Measurements from ENCODE around the gene DOK7. TPM values are rescaled to one million over a fixed set of nuclear protein-coding genes. Genes with fewer than 3 reads are reported as not detected.

DOK7 gene
- total RNA-seq, 1 donor from 2014 or later = 35.5 TPM

GRCh38 chr4:3440979-3441500 lies 22.1 kb upstream of the DOK7 start:
- ATAC-seq (no peak), DNase-seq (peak; percentile 29)
- intact Hi-C loops (cut with micrococcal nuclease) = loop anchor here (10.0 kb wide), 1 partner anchor 96 kb away; no protein-coding TSS in a partner anchor

GRCh38 chr4:3441501-3442459 lies 21.3 kb upstream of the DOK7 start, which contains the start of gene HGFAC:
TSS of gene HGFAC (plus strand) at chr4:3441968. CDS start at chr4:3442002, 34 bp downstream.
- ATAC-seq (no peak), DNase-seq (peak; percentile 21)
- intact Hi-C loops (cut with micrococcal nuclease) = loop anchor here (10.0 kb wide), 1 partner anchor 97 kb away; no protein-coding TSS in a partner anchor

- ATAC-seq (no peak), DNase-seq (peak; percentile 22)
- intact Hi-C loops (cut with micrococcal nuclease) = loop anchor here (10.0 kb wide), 1 partner anchor 98 kb away; no protein-coding TSS in a partner anchor
Measured at GRCh38 chr4:3442460-3442958, 20.6 kb upstream of the DOK7 start.

- ATAC-seq (peak; percentile 76), DNase-seq (peak; percentile 76)
- intact Hi-C loops (cut with micrococcal nuclease) = loop anchor here (10.0 kb wide), 1 partner anchor 98 kb away; no protein-coding TSS in a partner anchor
Measured at GRCh38 chr4:3442959-3443749, 20.0 kb upstream of the DOK7 start.

DNA sequence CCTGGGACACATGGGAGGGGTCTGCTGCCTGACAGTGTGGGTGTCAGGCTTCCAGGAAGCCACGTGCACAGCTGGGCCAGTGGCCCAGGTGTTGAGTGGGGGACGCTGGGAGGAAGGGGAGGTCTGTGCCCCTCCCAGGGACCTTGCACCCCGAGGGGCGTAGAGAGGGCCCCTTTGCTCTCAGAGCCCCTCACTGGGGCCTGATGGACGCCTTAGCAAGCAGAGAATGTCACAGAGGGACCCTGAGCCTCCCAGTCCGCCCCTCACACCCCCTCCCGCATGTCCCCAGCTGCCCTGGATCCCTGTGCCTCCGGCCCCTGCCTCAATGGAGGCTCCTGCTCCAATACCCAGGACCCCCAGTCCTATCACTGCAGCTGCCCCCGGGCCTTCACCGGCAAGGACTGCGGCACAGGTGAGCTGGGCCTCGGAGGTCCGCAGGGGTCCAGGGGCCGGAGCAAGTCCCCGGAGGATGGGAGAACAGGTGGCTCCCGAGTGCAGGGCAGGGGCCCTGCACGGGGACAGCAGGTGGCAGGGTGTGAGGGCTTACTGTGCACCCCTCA lies 19.3 kb upstream of the DOK7 start:
- ATAC-seq (no peak), DNase-seq (no peak)
- intact Hi-C loops (cut with micrococcal nuclease) = loop anchor here (10.0 kb wide), 1 partner anchor 99 kb away; no protein-coding TSS in a partner anchor

GRCh38 chr4:3444351-3445110 lies 18.6 kb upstream of the DOK7 start:
- intact Hi-C loops (cut with micrococcal nuclease) = loop anchor here (10.0 kb wide), 1 partner anchor 100 kb away; no protein-coding TSS in a partner anchor
- DNase-seq (peak; percentile 27), ATAC-seq (no peak)

GRCh38 chr4:3445111-3445820 lies 17.8 kb upstream of the DOK7 start:
- ATAC-seq = no peak
- intact Hi-C loops (cut with micrococcal nuclease) = loop anchor here (10.0 kb wide), 1 partner anchor 100 kb away; no protein-coding TSS in a partner anchor
- peak; percentile 15 for DNase-seq

GRCh38 chr4:3445829-3446545 lies 17.1 kb upstream of the DOK7 start:
- intact Hi-C loops (cut with micrococcal nuclease) = loop anchor here (10.0 kb wide), 1 partner anchor 101 kb away; no protein-coding TSS in a partner anchor
- ATAC-seq = no peak
- DNase-seq = peak; percentile 26

DNA sequence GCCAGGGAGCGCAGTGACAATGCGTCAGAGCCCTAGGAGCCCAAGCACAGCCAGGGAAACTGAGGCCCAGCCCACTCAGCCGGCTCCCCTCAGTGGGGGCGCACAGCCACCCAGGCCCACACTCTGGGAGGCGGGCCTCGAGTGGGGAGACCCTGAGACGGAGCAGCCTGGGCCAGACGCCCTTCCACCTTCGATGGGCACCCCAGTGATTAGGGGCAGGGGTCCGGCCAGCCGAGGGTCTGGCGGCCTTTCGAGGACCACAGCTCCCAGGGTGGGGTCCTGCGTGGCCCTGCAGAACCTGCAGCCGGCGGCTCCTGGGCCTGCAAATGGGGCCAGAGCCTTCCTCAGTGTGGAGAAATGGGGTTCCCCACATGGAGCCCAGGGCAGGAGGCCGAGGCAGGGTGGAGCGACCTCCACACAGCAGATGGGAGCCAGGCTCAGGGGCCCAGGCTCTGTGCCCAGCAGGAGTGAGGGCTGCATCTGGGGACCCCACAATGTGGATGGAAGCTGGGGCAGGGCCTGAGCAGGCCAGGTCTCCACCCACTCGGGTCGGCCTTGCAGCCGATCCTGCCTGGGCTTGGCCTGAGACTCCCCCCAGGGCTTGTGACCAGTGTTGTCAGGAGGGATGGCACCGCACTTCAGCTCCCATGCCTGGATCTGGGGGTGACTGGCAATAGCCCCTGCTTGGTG lies 16.3 kb upstream of the DOK7 start:
- ATAC-seq (no peak), DNase-seq (peak; percentile 22)
- intact Hi-C loops (cut with micrococcal nuclease) = loop anchor here (10.0 kb wide), 1 partner anchor 102 kb away; no protein-coding TSS in a partner anchor

DNA sequence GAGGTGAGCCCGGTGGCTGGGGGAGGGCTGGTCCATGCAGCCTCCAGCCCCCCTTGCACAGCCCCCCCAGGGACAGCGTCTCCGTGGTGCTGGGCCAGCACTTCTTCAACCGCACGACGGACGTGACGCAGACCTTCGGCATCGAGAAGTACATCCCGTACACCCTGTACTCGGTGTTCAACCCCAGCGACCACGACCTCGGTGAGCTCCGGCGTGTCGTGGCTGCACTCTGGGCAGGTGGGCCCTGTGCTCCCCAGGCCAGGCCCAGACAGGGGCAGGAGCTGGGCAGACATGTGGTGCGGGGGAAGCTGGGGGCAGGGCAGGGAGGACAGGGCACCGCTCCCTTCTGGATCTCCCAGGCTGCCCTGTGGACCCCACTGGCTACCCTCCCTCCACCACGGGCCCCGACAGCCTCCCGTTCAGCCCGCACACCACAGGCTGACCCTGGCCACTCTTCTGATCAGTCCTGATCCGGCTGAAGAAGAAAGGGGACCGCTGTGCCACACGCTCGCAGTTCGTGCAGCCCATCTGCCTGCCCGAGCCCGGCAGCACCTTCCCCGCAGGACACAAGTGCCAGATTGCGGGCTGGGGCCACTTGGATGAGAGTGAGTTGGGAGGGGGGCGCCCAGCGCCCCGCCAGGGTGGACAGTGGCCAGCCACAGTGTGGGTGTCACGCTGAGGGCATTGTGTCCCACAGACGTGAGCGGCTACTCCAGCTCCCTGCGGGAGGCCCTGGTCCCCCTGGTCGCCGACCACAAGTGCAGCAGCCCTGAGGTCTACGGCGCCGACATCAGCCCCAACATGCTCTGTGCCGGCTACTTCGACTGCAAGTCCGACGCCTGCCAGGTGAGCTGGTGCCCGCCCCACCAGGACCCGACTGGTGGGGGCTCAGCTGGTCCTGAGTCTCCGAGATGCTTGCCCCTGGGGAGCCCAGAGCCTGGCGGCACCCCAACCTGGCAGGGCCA lies 15.4 kb upstream of the DOK7 start:
- intact Hi-C loops (cut with micrococcal nuclease) = loop anchor here (10.0 kb wide), 1 partner anchor 103 kb away; no protein-coding TSS in a partner anchor
- DNase-seq = peak; percentile 12

GRCh38 chr4:3449047-3449573 lies 14.0 kb upstream of the DOK7 start:
- no peak for ATAC-seq
- DNase-seq = no peak
- intact Hi-C loops (cut with micrococcal nuclease) = loop anchor here (10.0 kb wide), 1 partner anchor 104 kb away; no protein-coding TSS in a partner anchor

More for the DNA sequence above, 15.4 kb upstream of the DOK7 start:
- no peak for ATAC-seq

DNA sequence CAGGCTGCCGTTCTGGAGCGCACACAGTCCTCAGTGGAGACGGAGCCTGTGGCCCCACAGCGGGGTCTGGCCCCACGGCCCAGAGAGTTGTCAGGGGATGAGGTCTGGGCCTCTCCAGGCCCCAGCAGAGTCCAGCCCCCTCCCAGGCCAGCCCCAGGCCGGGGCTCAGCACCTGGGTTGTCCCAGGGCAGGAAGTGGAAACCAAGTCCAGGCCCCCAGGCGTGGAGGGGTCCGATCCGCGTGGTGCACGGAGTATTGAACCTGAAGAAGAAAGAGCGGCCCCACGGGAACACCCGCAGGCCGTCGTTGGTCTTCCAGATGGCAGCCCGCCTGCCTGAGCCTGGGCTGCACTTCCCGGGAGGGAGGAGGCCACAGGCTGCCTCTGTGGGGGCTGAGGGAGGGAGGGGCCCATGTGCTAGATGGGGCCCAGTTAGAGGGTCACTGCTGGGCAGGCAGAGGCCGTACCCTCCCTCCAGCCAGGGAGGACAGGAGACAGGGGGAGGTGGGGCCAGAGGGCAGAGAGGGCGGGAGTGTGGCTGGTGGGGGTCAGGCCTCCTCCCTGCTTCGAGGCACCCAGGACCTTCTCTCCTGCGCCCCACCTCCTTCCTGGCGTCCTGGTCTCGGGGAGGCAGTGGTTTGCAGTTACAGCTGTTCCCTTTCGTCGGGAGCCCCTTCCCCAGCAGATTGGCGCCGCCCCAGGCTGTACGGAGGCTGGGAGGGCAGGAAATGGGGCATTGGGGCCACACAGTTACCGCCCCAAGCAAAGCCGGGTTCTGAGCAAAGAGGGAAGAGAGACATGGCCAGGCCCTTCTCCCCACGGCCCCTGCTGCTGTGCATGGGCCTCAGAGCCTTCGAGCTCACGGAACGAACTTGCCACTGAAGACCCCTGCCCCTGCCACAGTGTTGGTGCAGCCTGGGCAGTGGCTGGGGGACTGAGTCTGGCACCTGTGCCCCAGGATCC lies 13.3 kb upstream of the DOK7 start:
- DNase-seq (peak; percentile 20), ATAC-seq (no peak)
- intact Hi-C loops (cut with micrococcal nuclease) = loop anchor here (10.0 kb wide), 1 partner anchor 105 kb away; no protein-coding TSS in a partner anchor

GRCh38 chr4:3450643-3451042 lies 12.5 kb upstream of the DOK7 start:
- no peak for ATAC-seq
- intact Hi-C loops (cut with micrococcal nuclease) = no loop called here

More at GRCh38 chr4:3450643-3451042, 12.5 kb upstream of the DOK7 start:
- no peak for DNase-seq

Data from left ventricle myocardium superior (tissue), 1 donor.